OCI-LY3 (cell line): Measurements from ENCODE around the gene SDHC.

Source experiments
- CTCF ChIP-seq: fragments of 200-600, 300-600 bp; sonication (generic); IDR thresholded peaks from 2 replicates; pipeline ENCODE4 v1.5.1; 2014; ENCODE audit warnings: antibody characterized with exemption, low read length, low read depth
- EZH2phosphoT487 ChIP-seq: fragments of 200-600 bp; shearing (Covaris generic); IDR thresholded peaks from 2 replicates; pipeline ENCODE4 v1.6.1; 2018; ENCODE audit warnings: antibody characterized with exemption, mixed run types, low read depth

GRCh38 chr1:161314201-161314981 is at the start of gene SDHC:
- TF ChIP-seq CTCF, result peak; percentile 30
- no peak for TF ChIP-seq EZH2phosphoT487
